H1 (cell line): ENCODE data around the gene LRP8. TPM values are rescaled to one million over a fixed set of nuclear protein-coding genes. Genes with fewer than 3 reads are reported as not detected.

Experiments
- CTCF ChIA-PET: fragments of 300-600 bp; sonication (Branson Sonifier 250); formaldehyde crosslinking; loops from one replicate; lab custom pipeline; 2021; ENCODE audit not compliant: partially characterized antibody; lab: Charles Lee
- POLR2A ChIA-PET: fragments of 300-600 bp; sonication (Branson Sonifier 250); formaldehyde crosslinking; loops from one replicate; lab custom pipeline; 2021; ENCODE audit warnings: inconsistent platforms; ENCODE audit not compliant: partially characterized antibody; lab: Charles Lee
- DNase-seq, 2 experiments: peaks; one replicate each; pipeline versions ENCODE4 v3.0.0 to v3.0.0-alpha.2; 2010 to 2022; ENCODE audit warnings: low spot score in 2 of 2, low read depth in 1 of 2, mixed read lengths in 1 of 2
- FAIRE-seq: peaks from 2 replicates; lab custom pipeline; 2011; peaks lifted over from hg19 to GRCh38; lab: Jason Lieb, UNC
- H2AFZ ChIP-seq: 2 replicates; pipeline ENCODE4 v1.8.1; 2012; ENCODE audit warnings: low read length, inconsistent platforms
- H2AK5ac ChIP-seq: 2 replicates; pipeline ENCODE4 v1.6.1; 2013; ENCODE audit warnings: low read depth, low read length
- H2BK120ac ChIP-seq: replicated peaks from 2 replicates; pipeline ENCODE3; 2013; ENCODE audit warnings: low read depth, low read length, inconsistent platforms
- H2BK12ac ChIP-seq: 2 replicates; pipeline ENCODE4 v1.6.1; 2013; ENCODE audit warnings: low read depth, low read length
- H2BK15ac ChIP-seq: 2 replicates; pipeline ENCODE4 v1.6.1; 2013; ENCODE audit warnings: low read length
- H2BK20ac ChIP-seq: 2 replicates; pipeline ENCODE4 v1.6.1; 2013; ENCODE audit warnings: low read length
- H2BK5ac ChIP-seq: 2 replicates; pipeline ENCODE4 v1.6.1; 2013; ENCODE audit warnings: low read depth, low read length
- H3K14ac ChIP-seq: 2 replicates; pipeline ENCODE4 v1.6.1; 2013; ENCODE audit warnings: inconsistent platforms; ENCODE audit not compliant: insufficient read length
- H3K18ac ChIP-seq: 2 replicates; pipeline ENCODE4 v1.6.1; 2013; ENCODE audit warnings: low read length; ENCODE audit errors: extremely low read depth
- H3K23ac ChIP-seq: 2 replicates; pipeline ENCODE4 v1.6.1; 2013; ENCODE audit warnings: inconsistent platforms; ENCODE audit not compliant: insufficient read length
- H3K23me2 ChIP-seq: 2 replicates; pipeline ENCODE4 v1.6.1; 2013; ENCODE audit warnings: low read depth, low read length
- H3K27ac ChIP-seq: 2 replicates; pipeline ENCODE4 v1.6.1; 2011; ENCODE audit warnings: low read depth, low read length, inconsistent platforms
- H3K27me3 ChIP-seq, 4 experiments: replicated peaks in 1 of 4; 1 replicate in 1 of 4; 2 replicates in 3 of 4; pipeline versions ENCODE4 v1.6.1 to v1.8.1; 2011 to 2013; ENCODE audit warnings: low read length in 3 of 4, mild to moderate bottlenecking in 3 of 4, inconsistent platforms in 2 of 4, mixed read lengths in 2 of 4, moderate library complexity in 1 of 4; ENCODE audit not compliant: control insufficient read depth in 3 of 4, insufficient read depth in 3 of 4; ENCODE audit errors: extremely low read depth in 1 of 4
- H3K36me3 ChIP-seq, 4 experiments: 2 replicates each; pipeline versions ENCODE4 v1.6.1 to v1.8.1; 2011 to 2013; ENCODE audit warnings: mild to moderate bottlenecking in 4 of 4, low read length in 3 of 4, moderate library complexity in 2 of 4, control low read depth in 1 of 4, inconsistent platforms in 1 of 4; ENCODE audit not compliant: insufficient read depth in 4 of 4, control insufficient read depth in 2 of 4
- H3K4ac ChIP-seq: replicated peaks from 2 replicates; pipeline ENCODE3; 2013; ENCODE audit warnings: low read length, low read depth, mixed read lengths, inconsistent platforms; ENCODE audit not compliant: insufficient read length
- H3K4me1 ChIP-seq, 4 experiments: replicated peaks in 1 of 4; 1 replicate in 1 of 4; 2 replicates in 3 of 4; pipeline versions ENCODE4 v1.6.1 to v1.8.1; 2011 to 2013; ENCODE audit warnings: low read length in 3 of 4, inconsistent platforms in 2 of 4, mixed read lengths in 1 of 4; ENCODE audit not compliant: insufficient read depth in 4 of 4, control insufficient read depth in 3 of 4
- H3K4me2 ChIP-seq, 2 experiments: 2 replicates each; pipeline versions ENCODE4 v1.6.1 to v1.8.1; 2011 to 2013; ENCODE audit warnings: low read depth in 2 of 2, low read length in 2 of 2, control low read depth in 1 of 2, inconsistent platforms in 1 of 2, mild to moderate bottlenecking in 1 of 2; ENCODE audit not compliant: insufficient read depth in 1 of 2
- H3K4me3 ChIP-seq, 4 experiments: fragments of 200-600, 300-600 bp in 1 of 4; sonication (generic), shearing (Covaris generic), sonication (Bioruptor Twin) in 1 of 4; 2 replicates each; pipeline versions ENCODE4 v1.5.1 to v1.8.1; 2011 to 2016; ENCODE audit warnings: low read length in 4 of 4, low read depth in 3 of 4, control low read depth in 2 of 4, inconsistent platforms in 2 of 4, mild to moderate bottlenecking in 2 of 4, mixed read lengths in 1 of 4, moderate library complexity in 1 of 4; ENCODE audit not compliant: insufficient read depth in 2 of 4; ENCODE audit errors: extremely low read depth in 1 of 4
- H3K56ac ChIP-seq: replicated peaks from 2 replicates; pipeline ENCODE3; 2013; ENCODE audit warnings: low read depth, mild to moderate bottlenecking, mixed read lengths, low read length, inconsistent platforms; ENCODE audit not compliant: insufficient read length
- H3K79me1 ChIP-seq: 2 replicates; pipeline ENCODE4 v1.6.1; 2013; ENCODE audit warnings: low read depth, low read length, control low read depth
- H3K79me2 ChIP-seq, 2 experiments: 2 replicates each; pipeline versions ENCODE4 v1.6.1 to v1.8.1; 2012 to 2013; ENCODE audit warnings: low read length in 2 of 2, mild to moderate bottlenecking in 2 of 2, inconsistent platforms in 1 of 2; ENCODE audit not compliant: insufficient read depth in 2 of 2, control insufficient read depth in 1 of 2
- H3K9ac ChIP-seq, 4 experiments: replicated peaks in 1 of 4; 1 replicate in 1 of 4; 2 replicates in 3 of 4; pipeline versions ENCODE4 v1.6.1 to v1.8.1; 2011 to 2013; ENCODE audit warnings: low read depth in 3 of 4, low read length in 3 of 4, control low read depth in 2 of 4, mild to moderate bottlenecking in 2 of 4, moderate library complexity in 2 of 4, inconsistent platforms in 1 of 4; ENCODE audit errors: extremely low read depth in 1 of 4
- H3K9me3 ChIP-seq, 2 experiments: 2 replicates each; pipeline versions ENCODE4 v1.6.1 to v1.8.1; 2012 to 2013; ENCODE audit warnings: mild to moderate bottlenecking in 2 of 2, moderate library complexity in 2 of 2, control low read depth in 1 of 2, inconsistent platforms in 1 of 2, low read depth in 1 of 2, low read length in 1 of 2, mixed read lengths in 1 of 2; ENCODE audit not compliant: insufficient read depth in 2 of 2
- H4K20me1 ChIP-seq, 2 experiments: replicated peaks in 1 of 2; 2 replicates each; pipeline versions ENCODE3 to v1.8.1; 2011 to 2013; ENCODE audit warnings: inconsistent platforms in 2 of 2, low read length in 2 of 2, mild to moderate bottlenecking in 1 of 2; ENCODE audit not compliant: insufficient read depth in 2 of 2, control insufficient read depth in 1 of 2
- H4K5ac ChIP-seq: 2 replicates; pipeline ENCODE4 v1.6.1; 2013; ENCODE audit warnings: low read length, low read depth, mixed read lengths, inconsistent platforms; ENCODE audit not compliant: insufficient read length
- H4K8ac ChIP-seq: 2 replicates; pipeline ENCODE4 v1.8.0; 2013; ENCODE audit warnings: mild to moderate bottlenecking, moderate library complexity, low read length, inconsistent platforms; ENCODE audit not compliant: insufficient read depth; ENCODE audit errors: extremely low read depth
- H4K91ac ChIP-seq: replicated peaks from 2 replicates; pipeline ENCODE3; 2013; ENCODE audit warnings: low read length, mixed read lengths, inconsistent platforms; ENCODE audit not compliant: insufficient read length
- BCL11A ChIP-seq, 2 experiments: IDR thresholded peaks; one replicate each; pipeline ENCODE4 v1.6.1; 2011; ENCODE audit warnings: low read depth in 2 of 2, low read length in 2 of 2, mild to moderate bottlenecking in 2 of 2
- CBX8 ChIP-seq: fragments of 300-800, 300-1000 bp; sonication (generic); IDR thresholded peaks from 2 replicates; pipeline ENCODE4 v1.7.1; 2016; ENCODE audit warnings: low read depth, low read length, borderline replicate concordance
- GTF2F1 ChIP-seq: IDR thresholded peaks from 2 replicates; pipeline ENCODE4 v1.6.1; 2012; ENCODE audit warnings: low read depth, low read length, improper control_type of control experiment, borderline replicate concordance
- SP4 ChIP-seq: IDR thresholded peaks from 2 replicates; pipeline ENCODE4 v1.6.1; 2012; ENCODE audit warnings: low read length, inconsistent platforms
- WGBS, 2 experiments: shearing (Covaris generic) in 1 of 2; methylation state at CpG; one replicate each; pipeline versions ENCODE4 v1.1.6 to v1.1.7; 2013 to 2015; ENCODE audit warnings: low lambda C conversion rate in 2 of 2, mixed read lengths in 2 of 2, inconsistent platforms in 1 of 2, low coverage in 1 of 2, missing lambda C conversion rate in 1 of 2; ENCODE audit not compliant: insufficient replicate concordance in 2 of 2, insufficient coverage in 1 of 2, insufficient read length in 1 of 2; ENCODE audit errors: extremely low coverage in 1 of 2, missing lambda C conversion rate in 1 of 2; 5-methylcytosine and 5-hydroxymethylcytosine counted together
- polyA plus RNA-seq, 7 experiments: library from polyadenylated mRNA; depleted of rRNA in 3 of 7; stranded (reverse) in 5 of 7; unstranded in 2 of 7; fragments of >200 nt in 5 of 7; fragments of 200-250 nt in 2 of 7; gene quantifications; 1 replicate in 5 of 7; 2 replicates in 1 of 7; 4 replicates in 1 of 7; pipeline versions ENCODE4 v1.2.1 to v1.2.3, GENCODE V29; 2011 to 2013; ENCODE audit warnings: missing spikeins in 2 of 7, mixed read lengths in 2 of 7
- total RNA-seq: library from RNA; stranded (reverse); fragmentation: NEBNext Ultra II Directional; extraction: Animal tissue kit (Norgen Biotek cat#: 25700); gene quantifications from 2 replicates; pipeline ENCODE4 v1.2.1, GENCODE V29; 2021
- TF ChIP-seq, protein P1 (sequence below): IDR thresholded peaks from 2 replicates; pipeline ENCODE4 v1.6.1; 2011; ENCODE audit warnings: low read length, improper control_type of control experiment

LRP8 gene
- total and polyA plus RNA-seq, 2 of the 8 experiments (the other 6 are each of a cell fraction or from before 2014, with no cell fraction given), result 63.2 to 66.4 TPM

- POLR2A ChIA-PET, result no interaction called here
- Histone ChIP-seq H3K14ac (no peak overlapping the region), H3K4me3 (no peak overlapping the region), H4K8ac (no peak overlapping the region), H3K27ac (no peak overlapping the region), H4K5ac (no peak overlapping the region), H2BK15ac (no peak overlapping the region), H3K18ac (no peak overlapping the region), H3K4me1 (peaks cover 0 to 18% (median 2%) of the 10 kb centered on the region in 4 experiments; a peak in 3 of 7 replicates), H3K56ac (no peak overlapping the region), H2BK12ac (no peak overlapping the region), H2BK5ac (no peak overlapping the region), H3K36me3 (peaks cover 6 to 60% (median 22%) of the 10 kb centered on the region in 4 experiments; a peak in 7 of 8 replicates), H3K9ac (no peak overlapping the region), H3K79me2 (no peaks in the 10 kb centered on the region; a peak in 1 of 4 replicates), H2AK5ac (no peak overlapping the region), H4K91ac (no peak overlapping the region), H2BK20ac (no peak overlapping the region), H3K23ac (no peak overlapping the region), H3K79me1 (peaks cover 9% of the 10 kb centered on the region; the same call in 1 of the 2 replicates), H3K23me2 (no peaks in the 10 kb centered on the region), H3K4me2 (no peak overlapping the region), H2AFZ (no peak overlapping the region), H3K9me3 (no peaks in the 10 kb centered on the region), H4K20me1 (peaks cover 0 to 8% of the 10 kb centered on the region in 2 experiments), H2BK120ac (no peak overlapping the region), H3K4ac (no peak overlapping the region), H3K27me3 (no peaks in the 10 kb centered on the region)
- DNase-seq (no peak), FAIRE-seq (no peak)
- TF ChIP-seq BCL11A (IDR thresholded peaks at IDR 0.05; ENCODE audit: low read depth in 2 of 2, low read length in 2 of 2) (no peak), GTF2F1 (no peak), CBX8 (no peak), SP4 (no peak)
- TF ChIP-seq, protein P1, sequence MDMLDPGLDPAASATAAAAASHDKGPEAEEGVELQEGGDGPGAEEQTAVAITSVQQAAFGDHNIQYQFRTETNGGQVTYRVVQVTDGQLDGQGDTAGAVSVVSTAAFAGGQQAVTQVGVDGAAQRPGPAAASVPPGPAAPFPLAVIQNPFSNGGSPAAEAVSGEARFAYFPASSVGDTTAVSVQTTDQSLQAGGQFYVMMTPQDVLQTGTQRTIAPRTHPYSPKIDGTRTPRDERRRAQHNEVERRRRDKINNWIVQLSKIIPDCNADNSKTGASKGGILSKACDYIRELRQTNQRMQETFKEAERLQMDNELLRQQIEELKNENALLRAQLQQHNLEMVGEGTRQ, result no peak
- WGBS, 2 experiments, result 89% methylated on average over 4 of the region's 4 CpGs; no CpG with 5 or more reads in 1 of the 2 experiments
- CTCF ChIA-PET, result interaction anchor here (0.9 to 11.3 kb wide), 6 partner anchors 9 to 376 kb away, joined by 3 to 103 read pairs (median 6); no protein-coding TSS in a partner anchor
These were observed 40.9 kb downstream of the LRP8 start for GRCh38 chr1:53286955-53287354.
